ENCODE measurements around the gene DEFB129. TPM values are rescaled to one million over a fixed set of nuclear protein-coding genes. Genes with fewer than 3 reads are reported as not detected.
A peak's percentile ranks its signal among the peaks of the same experiment; 100 is the strongest.

Gene DEFB129
- total RNA-seq, 6 experiments from 2014 or later = not detected

DNA sequence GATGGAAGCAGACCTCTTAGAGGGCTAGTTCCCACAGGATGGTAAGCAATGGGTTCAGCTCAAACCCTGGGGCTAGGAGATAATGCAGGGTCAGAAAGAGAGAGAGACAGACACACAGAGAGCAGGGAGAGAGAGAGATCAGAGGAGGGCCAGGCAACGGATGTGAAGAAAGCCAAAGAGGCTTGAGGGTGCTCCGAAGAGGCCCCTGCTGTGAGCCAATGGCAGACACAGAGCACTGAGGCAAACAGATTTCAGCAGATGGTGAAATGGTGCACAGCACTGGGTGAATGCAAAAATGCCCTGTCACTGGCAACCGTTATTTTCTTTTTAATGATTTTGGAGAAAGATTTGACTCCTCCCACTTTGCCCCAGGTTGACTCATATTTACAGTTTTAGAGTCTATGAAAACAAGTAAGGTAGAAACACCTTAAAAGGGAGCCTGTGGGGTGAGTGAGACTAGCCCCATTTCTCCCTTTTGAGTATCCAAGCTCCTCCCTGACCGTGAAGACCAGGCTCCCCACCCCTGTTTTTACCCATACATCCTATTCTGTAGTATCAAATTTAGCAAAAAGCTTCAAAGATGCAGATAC is 31.3 kb downstream of the DEFB129 start:
- Histone ChIP-seq H3K9me3 (no peaks in the 10 kb centered on the region), H3K4me1 (peaks cover 0 to 14% (median 6%) of the 10 kb centered on the region in 4 donors), H3K27ac (no peak overlapping the region), H3K36me3 (no peaks in the 10 kb centered on the region), H3K4me3 (no peak overlapping the region), H3K27me3 (no peaks in the 10 kb centered on the region)
- DNase-seq (no peak), ATAC-seq (no peak)
- intact Hi-C loops (cut with DNase I) = no loop called here
- WGBS (ENCODE audit: insufficient coverage, low coverage, low lambda C conversion rate, missing lambda C conversion rate) = 48% methylated on average over 4 of the region's 4 CpGs
- TF ChIP-seq, protein P1, sequence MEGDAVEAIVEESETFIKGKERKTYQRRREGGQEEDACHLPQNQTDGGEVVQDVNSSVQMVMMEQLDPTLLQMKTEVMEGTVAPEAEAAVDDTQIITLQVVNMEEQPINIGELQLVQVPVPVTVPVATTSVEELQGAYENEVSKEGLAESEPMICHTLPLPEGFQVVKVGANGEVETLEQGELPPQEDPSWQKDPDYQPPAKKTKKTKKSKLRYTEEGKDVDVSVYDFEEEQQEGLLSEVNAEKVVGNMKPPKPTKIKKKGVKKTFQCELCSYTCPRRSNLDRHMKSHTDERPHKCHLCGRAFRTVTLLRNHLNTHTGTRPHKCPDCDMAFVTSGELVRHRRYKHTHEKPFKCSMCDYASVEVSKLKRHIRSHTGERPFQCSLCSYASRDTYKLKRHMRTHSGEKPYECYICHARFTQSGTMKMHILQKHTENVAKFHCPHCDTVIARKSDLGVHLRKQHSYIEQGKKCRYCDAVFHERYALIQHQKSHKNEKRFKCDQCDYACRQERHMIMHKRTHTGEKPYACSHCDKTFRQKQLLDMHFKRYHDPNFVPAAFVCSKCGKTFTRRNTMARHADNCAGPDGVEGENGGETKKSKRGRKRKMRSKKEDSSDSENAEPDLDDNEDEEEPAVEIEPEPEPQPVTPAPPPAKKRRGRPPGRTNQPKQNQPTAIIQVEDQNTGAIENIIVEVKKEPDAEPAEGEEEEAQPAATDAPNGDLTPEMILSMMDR (IDR thresholded peaks at IDR 0.05) = no peak
- TF ChIP-seq POLR2A (IDR thresholded peaks at IDR 0.05) = no peak

- Histone ChIP-seq H3K4me3 (no peak overlapping the region), H3K9me3 (no peaks in the 10 kb centered on the region), H3K4me1 (peaks cover 0 to 14% (median 6%) of the 10 kb centered on the region in 4 donors), H3K27me3 (no peaks in the 10 kb centered on the region), H3K36me3 (no peaks in the 10 kb centered on the region), H3K27ac (no peak overlapping the region)
- TF ChIP-seq, protein P1 (IDR thresholded peaks at IDR 0.05) = no peak
- TF ChIP-seq POLR2A (IDR thresholded peaks at IDR 0.05) = no peak
- DNase-seq (no peak), ATAC-seq (peak in 2 of 4 donors; percentile 22 to 27)
- WGBS (ENCODE audit: insufficient coverage, low coverage, low lambda C conversion rate, missing lambda C conversion rate) = 62% methylated on average over 8 of the region's 8 CpGs
- intact Hi-C loops (cut with DNase I) = no loop called here
These were observed 31.9 kb downstream of the DEFB129 start for GRCh38 chr20:258963-259362.

DNA sequence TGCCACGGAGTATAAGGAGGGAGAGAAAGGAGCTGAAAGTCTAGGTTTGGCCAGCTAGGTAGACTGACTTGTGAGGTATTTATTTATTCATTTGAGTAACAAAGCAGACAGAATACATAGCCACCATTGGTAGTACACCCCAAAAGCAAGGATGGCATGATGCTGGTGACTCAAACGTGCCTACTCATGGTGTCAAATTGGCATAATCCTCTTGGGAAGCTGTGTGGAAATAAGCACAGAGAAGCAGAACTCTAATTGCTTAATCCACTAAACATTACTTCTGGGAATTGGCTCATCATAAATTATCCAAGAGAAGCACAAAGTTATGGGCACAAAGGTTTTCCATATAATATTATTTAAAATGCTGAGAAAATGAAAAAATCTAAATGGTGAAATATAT is 32.9 kb downstream of the DEFB129 start:
- H3K4me1 ChIP-seq = peaks cover 0 to 14% (median 6%) of the 10 kb centered on the region in 4 donors
- H3K9me3 ChIP-seq = no peaks in the 10 kb centered on the region
- ATAC-seq = no peak
- H3K27me3 ChIP-seq = no peaks in the 10 kb centered on the region
- no peaks in the 10 kb centered on the region for H3K36me3 ChIP-seq
- no peak for DNase-seq
- H3K4me3 ChIP-seq = no peak overlapping the region
- TF ChIP-seq, protein P1 (IDR thresholded peaks at IDR 0.05) = no peak
- TF ChIP-seq POLR2A (IDR thresholded peaks at IDR 0.05) = no peak
- intact Hi-C loops (cut with DNase I) = no loop called here
- no peak overlapping the region for H3K27ac ChIP-seq
- 63% methylated on average over 2 of the region's 2 CpGs for WGBS (ENCODE audit: insufficient coverage, low coverage, low lambda C conversion rate, missing lambda C conversion rate)

- no peak overlapping the region for H3K4me3 ChIP-seq
- TF ChIP-seq POLR2A (IDR thresholded peaks at IDR 0.05) = no peak
- TF ChIP-seq, protein P1 (IDR thresholded peaks at IDR 0.05) = no peak
- H3K27me3 ChIP-seq = no peaks in the 10 kb centered on the region
- no peak overlapping the region for H3K27ac ChIP-seq
- intact Hi-C loops (cut with DNase I) = no loop called here
- no peak for DNase-seq
- no peaks in the 10 kb centered on the region for H3K36me3 ChIP-seq
- H3K9me3 ChIP-seq = no peaks in the 10 kb centered on the region
- WGBS (ENCODE audit: insufficient coverage, low coverage, low lambda C conversion rate, missing lambda C conversion rate) = 82% methylated on average over 3 of the region's 13 CpGs
- peaks cover 0 to 7% (median 3%) of the 10 kb centered on the region in 4 donors for H3K4me1 ChIP-seq
- ATAC-seq = no peak
These were observed 36.6 kb downstream of the DEFB129 start for GRCh38 chr20:263701-264100.
